Measurements from ENCODE around the gene FTSJ1. TPM values are rescaled to one million over a fixed set of nuclear protein-coding genes. Genes with fewer than 3 reads are reported as not detected.

Gene FTSJ1
- total RNA-seq, 1 donor from 2014 or later = 57.1 TPM

GRCh38 chrX:48531358-48531959, 55.5 kb downstream of the FTSJ1 start:
- DNase-seq (ENCODE audit: extremely low spot score, unreplicated experiment) = no peak
- H3K36me3 Mint-ChIP-seq (ENCODE audit: unreplicated experiment) = peaks cover 5% of the 10 kb centered on the region
- H3K4me1 Mint-ChIP-seq (ENCODE audit: unreplicated experiment) = peaks cover 8% of the 10 kb centered on the region
- no peak overlapping the region for H3K4me3 Mint-ChIP-seq (ENCODE audit: unreplicated experiment)
- H3K27ac Mint-ChIP-seq (ENCODE audit: unreplicated experiment) = peak overlapping the region; percentile 83
- H3K27me3 Mint-ChIP-seq (ENCODE audit: unreplicated experiment) = no peaks in the 10 kb centered on the region
- no peak for TF ChIP-seq CTCF (IDR thresholded peaks at IDR 0.05)
- H3K9me3 Mint-ChIP-seq (ENCODE audit: unreplicated experiment) = no peaks in the 10 kb centered on the region

- peaks cover 5% of the 10 kb centered on the region for H3K36me3 Mint-ChIP-seq (ENCODE audit: unreplicated experiment)
- H3K27me3 Mint-ChIP-seq (ENCODE audit: unreplicated experiment) = no peaks in the 10 kb centered on the region
- no peak for TF ChIP-seq CTCF (IDR thresholded peaks at IDR 0.05)
- peak overlapping the region; percentile 83 for H3K27ac Mint-ChIP-seq (ENCODE audit: unreplicated experiment)
- peaks cover 8% of the 10 kb centered on the region for H3K4me1 Mint-ChIP-seq (ENCODE audit: unreplicated experiment)
- no peak for DNase-seq (ENCODE audit: extremely low spot score, unreplicated experiment)
- no peaks in the 10 kb centered on the region for H3K9me3 Mint-ChIP-seq (ENCODE audit: unreplicated experiment)
- no peak overlapping the region for H3K4me3 Mint-ChIP-seq (ENCODE audit: unreplicated experiment)
These were observed 56.2 kb downstream of the FTSJ1 start for GRCh38 chrX:48532161-48532560.

- Mint-ChIP-seq H3K36me3 (ENCODE audit: unreplicated experiment) (peaks cover 2% of the 10 kb centered on the region), H3K4me1 (ENCODE audit: unreplicated experiment) (peaks cover 8% of the 10 kb centered on the region), H3K27me3 (ENCODE audit: unreplicated experiment) (no peaks in the 10 kb centered on the region), H3K27ac (ENCODE audit: unreplicated experiment) (no peak overlapping the region), H3K4me3 (ENCODE audit: unreplicated experiment) (no peak overlapping the region), H3K9me3 (ENCODE audit: unreplicated experiment) (no peaks in the 10 kb centered on the region)
- no peak for DNase-seq (ENCODE audit: extremely low spot score, unreplicated experiment)
- TF ChIP-seq CTCF (IDR thresholded peaks at IDR 0.05) = no peak
These were observed 57.2 kb downstream of the FTSJ1 start for GRCh38 chrX:48533165-48533564.

Other genes with a start within 250 kb of the FTSJ1 start
- not detected in 2 replicates for gene SSX1, start 220.8 kb upstream of the FTSJ1 start, total RNA-seq
- not detected in 2 replicates for gene SSX3, start 119.5 kb upstream of the FTSJ1 start, total RNA-seq
- not detected in 2 replicates for gene SSX4, start 92.7 kb upstream of the FTSJ1 start, total RNA-seq
- gene SSX4B, start 64.2 kb upstream of the FTSJ1 start, total RNA-seq = not detected in 2 replicates
- not detected in 2 replicates for gene SLC38A5, start 5.9 kb upstream of the FTSJ1 start, total RNA-seq
- 16.9 and 20.2 TPM in 2 replicates for gene PORCN, start 32.8 kb downstream of the FTSJ1 start, total RNA-seq
- gene EBP, start 45.6 kb downstream of the FTSJ1 start, total RNA-seq = 39.3 and 42.5 TPM in 2 replicates
- gene TBC1D25, start 63.5 kb downstream of the FTSJ1 start, total RNA-seq = 16.4 and 19.9 TPM in 2 replicates
- gene RBM3, start 98.3 kb downstream of the FTSJ1 start, total RNA-seq = 298 and 325 TPM in 2 replicates
- gene WDR13, start 121.3 kb downstream of the FTSJ1 start, total RNA-seq = 89.9 and 97.8 TPM in 2 replicates
- 0.19 and 0.39 TPM in 2 replicates for gene WAS, start 207.6 kb downstream of the FTSJ1 start, total RNA-seq
- gene SUV39H1, start 220.5 kb downstream of the FTSJ1 start, total RNA-seq = 4.5 and 5.1 TPM in 2 replicates

All from osteocyte (in vitro differentiated cells).